NCI-H82 treated with DMSO at 0.1 percent for 48 hours (cell line): ENCODE measurements around the gene ARHGDIA.

ENCODE experiments used
- DNase-seq: peaks from one replicate; lab custom pipeline; 2025; ENCODE audit not compliant: unreplicated experiment; lab: John Stamatoyannopoulos, UW

Gene ARHGDIA

GRCh38 chr17:81888988-81889595, 18.0 kb upstream of the ARHGDIA start:
- no peak for DNase-seq

GRCh38 chr17:81888105-81888987, 17.2 kb upstream of the ARHGDIA start:
- no peak for DNase-seq

- no peak for DNase-seq
Observed at GRCh38 chr17:81885869-81886548, 14.9 kb upstream of the ARHGDIA start.

GRCh38 chr17:81885454-81885853, 14.3 kb upstream of the ARHGDIA start:
- DNase-seq = no peak

GRCh38 chr17:81884968-81885367, 13.8 kb upstream of the ARHGDIA start:
- DNase-seq = no peak

- DNase-seq = no peak
Observed at GRCh38 chr17:81884520-81884919, 13.4 kb upstream of the ARHGDIA start.

- no peak for DNase-seq
Observed at GRCh38 chr17:81879121-81879520, 8.0 kb upstream of the ARHGDIA start.

- no peak for DNase-seq
Observed at GRCh38 chr17:81878294-81878693, 7.2 kb upstream of the ARHGDIA start.

GRCh38 chr17:81877569-81877968, 6.4 kb upstream of the ARHGDIA start:
- no peak for DNase-seq

- no peak for DNase-seq
Observed at GRCh38 chr17:81871387-81872230, 472 bp upstream of the ARHGDIA start.

GRCh38 chr17:81870131-81870980, 781 bp downstream of the ARHGDIA start:
- DNase-seq = no peak

- DNase-seq = no peak
Observed at GRCh38 chr17:81869221-81870130, 1.7 kb downstream of the ARHGDIA start.

- DNase-seq = no peak
Observed at GRCh38 chr17:81868674-81869220, 2.4 kb downstream of the ARHGDIA start.

- no peak for DNase-seq
Observed at GRCh38 chr17:81867991-81868673, 3.0 kb downstream of the ARHGDIA start.

GRCh38 chr17:81867170-81867990, 3.8 kb downstream of the ARHGDIA start:
- no peak for DNase-seq

- DNase-seq = no peak
Observed at GRCh38 chr17:81866440-81867169, 4.5 kb downstream of the ARHGDIA start.
